Stimulated activated effector memory CD8-positive, alpha-beta T cell treated with anti-CD3 and anti-CD28 coated beads, Interleukin-12 subunit alpha, Interleukin-12 subunit beta, amount 100 ng/mL, for 72 hours (primary cell): Measurements from ENCODE around the gene PRPS1L1.

Source experiments
- ATAC-seq: fragments of 150-1000 bp; cut with Tn5 transposase; 2 replicates; pipeline ENCODE4 v1.10.0; 2021
- DNase-seq, 2 donors: peaks; one replicate each; pipeline ENCODE4 v3.0.0; 2021 to 2022; ENCODE audit warnings: low spot score in 2 of 2
- H3K27ac Mint-ChIP-seq: one replicate; pipeline ENCODE4 v1.8.0; 2022; ENCODE audit warnings: mild to moderate bottlenecking, mixed read lengths
- H3K36me3 Mint-ChIP-seq: one replicate; pipeline ENCODE4 v1.8.0; 2022; ENCODE audit warnings: mild to moderate bottlenecking, mixed read lengths
- H3K4me1 Mint-ChIP-seq: one replicate; pipeline ENCODE4 v1.8.0; 2022; ENCODE audit warnings: mixed read lengths
- H3K4me3 Mint-ChIP-seq: one replicate; pipeline ENCODE4 v1.8.0; 2022; ENCODE audit warnings: mild to moderate bottlenecking, mixed read lengths
- H3K9me3 Mint-ChIP-seq: one replicate; pipeline ENCODE4 v1.8.0; 2022; ENCODE audit warnings: mixed read lengths

PRPS1L1 gene

DNA sequence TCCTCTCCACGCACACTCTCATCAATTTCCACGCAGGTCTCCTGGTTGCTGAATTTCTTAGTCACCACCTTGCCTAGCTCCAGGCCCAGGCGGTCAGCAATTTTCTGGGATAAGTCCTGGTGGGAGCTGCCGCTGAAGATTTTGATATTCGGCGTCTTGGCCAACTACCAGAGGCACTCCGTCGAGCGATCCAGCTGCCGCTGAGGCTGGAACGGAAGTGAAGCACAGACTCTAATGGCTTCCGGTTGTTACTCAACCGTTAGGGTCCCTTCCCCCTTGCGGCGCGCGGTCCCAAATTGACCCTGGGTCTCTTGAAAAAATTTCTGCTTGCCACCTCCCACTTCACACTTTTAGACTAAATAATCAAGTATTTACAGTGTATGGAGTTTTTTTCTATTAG, at the start of gene PRPS1L1:
TSS of gene PRPS1L1 (minus strand) at position 219 of the 400 bp plus-strand sequence.
- ATAC-seq (no peak), DNase-seq (no peak)
- Mint-ChIP-seq H3K4me1 (no peaks in the 10 kb centered on the region), H3K27ac (no peak within 1 kb of the TSS), H3K9me3 (no peaks in the 10 kb centered on the region), H3K4me3 (no peak within 1 kb of the TSS), H3K36me3 (no peaks in the 10 kb centered on the region)

DNA sequence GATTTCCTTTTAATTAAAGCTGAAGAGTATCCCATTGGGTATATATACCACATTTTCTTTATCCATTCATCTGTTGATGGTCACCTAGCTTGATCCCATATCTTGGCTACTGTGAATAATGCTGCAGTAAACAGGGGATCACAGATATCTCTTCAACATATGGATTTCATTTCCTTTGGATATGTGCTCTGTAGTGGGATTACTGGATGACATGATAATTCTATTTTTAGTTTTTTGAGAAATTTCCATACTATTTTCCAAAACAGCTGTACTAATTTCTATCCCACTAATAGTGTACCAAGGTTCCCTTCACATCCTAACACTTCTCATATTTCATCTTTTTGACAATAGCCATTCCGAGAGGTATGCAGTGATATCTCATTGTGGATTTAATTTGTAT, 48.8 kb upstream of the PRPS1L1 start:
- no peaks in the 10 kb centered on the region for H3K36me3 Mint-ChIP-seq
- ATAC-seq (no peak), DNase-seq (no peak)
- peaks cover 11% of the 10 kb centered on the region for H3K9me3 Mint-ChIP-seq
- no peaks in the 10 kb centered on the region for H3K4me1 Mint-ChIP-seq
- no peak overlapping the region for H3K4me3 Mint-ChIP-seq
- no peak overlapping the region for H3K27ac Mint-ChIP-seq

DNA sequence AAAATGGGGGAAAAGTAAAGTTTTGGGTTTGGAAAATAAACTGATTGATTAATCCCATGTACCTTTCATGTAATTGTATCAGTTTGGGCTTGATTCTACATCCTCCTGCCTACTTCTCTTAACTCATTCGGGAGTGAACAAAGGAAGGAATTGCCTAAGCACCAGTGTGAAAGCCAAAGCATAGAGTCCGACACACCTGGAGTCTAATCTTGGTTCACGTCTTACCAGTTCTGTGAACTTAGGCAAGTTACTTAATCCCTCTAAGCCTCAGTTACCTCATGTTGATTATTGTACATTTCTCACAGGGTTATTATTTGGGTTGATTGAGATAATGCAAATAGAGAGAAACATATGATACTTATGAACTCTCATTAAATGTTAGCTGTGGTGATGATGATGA, 41.1 kb upstream of the PRPS1L1 start:
- ATAC-seq (no peak), DNase-seq (no peak)
- Mint-ChIP-seq H3K27ac (no peak overlapping the region), H3K4me1 (no peaks in the 10 kb centered on the region), H3K36me3 (no peaks in the 10 kb centered on the region), H3K4me3 (no peak overlapping the region), H3K9me3 (no peaks in the 10 kb centered on the region)

DNA sequence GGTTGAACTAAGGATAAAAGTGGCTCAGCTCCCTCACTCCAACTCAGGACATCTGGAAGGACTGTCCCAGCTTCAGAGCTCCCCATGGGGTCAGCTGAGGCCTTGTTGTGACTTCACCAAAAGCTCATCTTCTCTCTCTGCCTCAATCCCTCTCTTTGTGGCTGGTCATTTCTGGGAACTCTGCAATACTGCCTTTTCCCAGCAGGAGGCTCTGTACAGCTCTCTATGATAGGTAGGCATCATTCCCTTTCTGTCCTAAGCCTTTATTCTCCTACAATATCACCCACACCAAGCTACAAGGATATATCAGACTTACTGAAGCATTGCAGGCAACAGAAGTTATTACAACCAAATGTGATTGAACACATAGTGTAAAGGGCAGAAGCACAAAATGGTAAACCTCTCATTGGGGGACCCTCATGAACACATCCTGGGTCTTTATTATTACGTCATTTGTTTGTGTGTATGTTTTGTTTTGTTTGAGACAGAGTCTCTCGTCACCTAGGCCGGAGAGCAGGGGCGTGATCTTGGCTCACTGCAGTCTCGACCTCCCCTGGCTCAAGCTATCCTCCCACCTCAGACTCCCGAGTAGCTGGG, 36.7 kb upstream of the PRPS1L1 start:
- ATAC-seq (no peak), DNase-seq (peak in 1 of 2 donors; percentile 15)
- H3K9me3 Mint-ChIP-seq = no peaks in the 10 kb centered on the region
- no peaks in the 10 kb centered on the region for H3K36me3 Mint-ChIP-seq
- H3K4me1 Mint-ChIP-seq = no peaks in the 10 kb centered on the region
- H3K4me3 Mint-ChIP-seq = no peak overlapping the region
- H3K27ac Mint-ChIP-seq = no peak overlapping the region

DNA sequence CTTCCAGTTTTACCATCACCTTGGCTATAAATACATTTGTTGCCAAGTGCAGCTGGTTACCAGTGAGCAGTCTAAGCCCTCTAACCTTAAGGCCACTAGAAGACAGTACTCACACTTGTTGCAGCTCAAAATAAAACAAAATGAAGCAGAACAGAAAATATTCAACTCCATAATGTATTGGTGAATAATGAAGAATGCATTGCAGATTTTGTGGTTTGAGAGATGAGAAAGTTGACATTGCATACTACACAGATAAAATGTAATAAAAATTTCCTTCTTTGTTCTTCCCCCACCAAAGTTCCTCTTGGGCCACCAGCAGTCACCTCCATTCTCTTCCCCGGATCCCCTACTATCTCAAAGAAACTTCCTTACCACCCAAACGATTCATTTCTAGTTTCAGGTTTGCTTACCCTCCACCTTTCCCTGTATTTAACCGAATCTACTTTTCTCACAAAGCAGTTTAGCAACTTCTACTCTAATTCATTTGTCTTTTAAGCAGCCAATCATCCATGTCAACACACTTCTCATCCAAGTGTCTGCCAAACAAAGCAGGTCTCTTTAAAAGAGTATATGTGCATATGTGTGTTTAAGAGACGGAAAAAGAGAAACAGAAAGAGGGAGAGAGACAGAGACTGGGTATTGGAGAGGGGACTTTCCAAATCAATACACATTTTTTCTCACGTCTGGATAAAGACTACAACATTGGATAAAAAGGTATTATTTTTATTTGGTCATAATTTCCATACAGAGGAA, 35.7 kb upstream of the PRPS1L1 start:
- H3K4me1 Mint-ChIP-seq = no peaks in the 10 kb centered on the region
- no peak for ATAC-seq
- H3K4me3 Mint-ChIP-seq = no peak overlapping the region
- H3K9me3 Mint-ChIP-seq = no peaks in the 10 kb centered on the region
- no peak overlapping the region for H3K27ac Mint-ChIP-seq
- no peak for DNase-seq
- no peaks in the 10 kb centered on the region for H3K36me3 Mint-ChIP-seq

DNA sequence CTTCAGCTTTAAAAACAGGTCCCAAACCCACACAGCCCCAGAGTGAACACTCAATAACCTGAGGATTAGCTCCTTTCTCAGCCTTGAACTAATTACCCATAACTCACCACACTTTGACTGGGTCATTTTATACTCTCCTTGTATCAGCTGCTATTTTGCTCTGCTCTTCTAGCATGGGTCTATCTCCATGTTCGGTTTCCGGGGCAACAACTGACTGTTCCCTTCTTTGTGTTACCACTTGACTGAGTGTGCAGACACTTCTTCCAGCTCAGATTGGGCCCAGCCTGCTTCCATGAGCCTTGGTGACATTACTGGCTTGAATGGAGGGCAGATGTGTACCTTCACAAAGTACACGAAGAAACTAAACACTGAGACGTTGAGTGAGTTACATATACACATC, 31.5 kb upstream of the PRPS1L1 start:
- ATAC-seq = peak; percentile 37
- no peak for DNase-seq
- Mint-ChIP-seq H3K36me3 (no peaks in the 10 kb centered on the region), H3K4me1 (no peaks in the 10 kb centered on the region), H3K4me3 (no peak overlapping the region), H3K9me3 (no peaks in the 10 kb centered on the region), H3K27ac (no peak overlapping the region)

DNA sequence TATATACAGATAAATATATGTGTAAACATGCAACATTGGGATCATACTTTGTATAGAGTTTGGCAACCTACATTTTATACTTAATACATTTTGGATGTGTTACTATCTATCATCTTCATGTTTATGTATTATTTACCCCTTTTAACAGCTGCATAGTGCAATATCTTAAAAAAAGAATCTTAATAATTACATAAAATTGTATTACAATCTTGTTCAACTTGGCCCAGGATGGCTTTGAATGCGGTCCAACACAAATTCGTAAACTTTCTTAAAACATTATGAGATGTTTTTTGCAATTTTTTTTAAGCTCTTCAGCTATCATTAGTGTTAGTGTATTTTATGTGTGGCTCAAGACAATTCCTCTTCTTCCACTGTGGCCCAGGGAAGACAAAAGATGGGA, 26.3 kb upstream of the PRPS1L1 start:
- Mint-ChIP-seq H3K36me3 (no peaks in the 10 kb centered on the region), H3K4me1 (no peaks in the 10 kb centered on the region), H3K9me3 (no peaks in the 10 kb centered on the region), H3K4me3 (no peak overlapping the region), H3K27ac (no peak overlapping the region)
- no peak for DNase-seq
- ATAC-seq = no peak

DNA sequence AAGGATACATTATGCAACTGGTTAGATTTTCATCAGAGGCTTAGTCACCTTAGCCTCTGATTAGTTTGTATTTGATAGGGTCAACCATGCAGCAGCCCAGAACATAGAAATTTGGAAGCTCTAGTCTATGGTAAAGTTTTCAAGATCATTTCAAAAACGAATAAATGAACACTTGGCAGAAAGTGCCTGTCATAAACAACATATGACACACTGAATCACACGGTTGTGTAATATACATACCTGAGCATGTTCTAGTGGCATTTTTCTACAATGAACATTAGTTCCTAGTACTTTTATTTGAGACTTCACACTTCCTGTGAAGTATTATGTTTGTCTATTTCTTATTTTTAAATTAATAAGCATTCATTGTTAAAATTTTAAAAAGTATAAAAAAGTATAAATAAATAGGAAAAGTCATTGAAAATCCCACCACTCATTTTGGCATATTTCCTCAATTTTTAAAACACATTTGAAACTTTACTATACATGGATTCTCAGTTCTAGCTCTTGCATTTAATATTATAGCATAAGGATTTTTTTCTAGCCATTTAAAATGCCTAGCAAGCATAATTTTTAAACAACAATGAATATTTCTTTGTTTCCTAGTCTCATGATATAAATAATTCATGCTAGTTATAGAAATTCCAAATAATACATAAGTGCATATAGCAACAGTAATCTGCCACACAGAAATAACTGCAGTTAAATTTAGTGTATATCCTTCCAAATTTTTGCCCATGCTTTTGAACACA, 25.7 kb upstream of the PRPS1L1 start:
- no peak overlapping the region for H3K4me3 Mint-ChIP-seq
- ATAC-seq = no peak
- no peak overlapping the region for H3K27ac Mint-ChIP-seq

DNA sequence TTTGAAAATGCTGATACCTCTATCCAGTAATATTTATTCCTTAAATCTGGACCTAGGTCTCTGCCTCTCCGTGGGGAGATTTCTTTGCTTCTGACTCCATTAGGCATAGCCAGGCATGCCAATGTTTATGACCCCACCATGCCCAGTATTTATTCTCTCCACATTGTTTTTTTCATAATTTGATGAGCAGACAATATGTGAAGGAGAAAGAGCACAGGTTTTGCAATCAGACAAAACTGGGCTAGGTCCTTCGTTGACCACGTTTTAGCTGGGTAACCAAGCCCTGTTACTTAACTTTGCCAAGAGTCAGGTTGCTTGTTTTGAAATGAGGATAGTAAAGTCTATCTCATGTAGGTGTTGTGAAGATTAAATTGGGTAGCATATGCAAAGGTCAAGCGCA, 21.6 kb upstream of the PRPS1L1 start:
- Mint-ChIP-seq H3K4me1 (no peaks in the 10 kb centered on the region), H3K9me3 (no peaks in the 10 kb centered on the region), H3K36me3 (no peaks in the 10 kb centered on the region), H3K4me3 (no peak overlapping the region), H3K27ac (no peak overlapping the region)
- ATAC-seq (no peak), DNase-seq (no peak)

More for the DNA sequence above, 25.7 kb upstream of the PRPS1L1 start:
- no peak for DNase-seq
- Mint-ChIP-seq H3K36me3 (no peaks in the 10 kb centered on the region), H3K4me1 (no peaks in the 10 kb centered on the region), H3K9me3 (no peaks in the 10 kb centered on the region)

DNA sequence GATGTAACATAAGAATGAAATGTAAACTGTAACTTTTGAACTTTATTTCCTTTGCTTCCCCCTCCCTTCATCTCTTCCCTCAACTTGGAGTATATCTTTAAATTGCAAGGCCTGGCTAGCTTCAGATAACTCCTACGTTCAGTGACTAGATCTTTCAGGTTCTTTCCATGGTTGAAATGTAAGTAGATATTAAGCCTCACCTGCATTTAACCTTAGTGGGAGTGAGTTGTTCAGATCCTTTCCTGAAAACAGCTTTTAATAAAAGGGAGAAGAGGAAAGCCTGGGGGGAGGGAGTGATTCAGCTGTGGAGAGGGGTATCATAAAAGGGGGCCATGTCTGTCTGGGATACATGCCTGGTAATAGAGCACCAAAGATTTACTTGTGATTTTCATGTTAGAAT, 19.0 kb upstream of the PRPS1L1 start:
- ATAC-seq (no peak), DNase-seq (no peak)
- Mint-ChIP-seq H3K36me3 (no peaks in the 10 kb centered on the region), H3K27ac (no peak overlapping the region), H3K9me3 (no peaks in the 10 kb centered on the region), H3K4me1 (no peaks in the 10 kb centered on the region), H3K4me3 (no peak overlapping the region)

DNA sequence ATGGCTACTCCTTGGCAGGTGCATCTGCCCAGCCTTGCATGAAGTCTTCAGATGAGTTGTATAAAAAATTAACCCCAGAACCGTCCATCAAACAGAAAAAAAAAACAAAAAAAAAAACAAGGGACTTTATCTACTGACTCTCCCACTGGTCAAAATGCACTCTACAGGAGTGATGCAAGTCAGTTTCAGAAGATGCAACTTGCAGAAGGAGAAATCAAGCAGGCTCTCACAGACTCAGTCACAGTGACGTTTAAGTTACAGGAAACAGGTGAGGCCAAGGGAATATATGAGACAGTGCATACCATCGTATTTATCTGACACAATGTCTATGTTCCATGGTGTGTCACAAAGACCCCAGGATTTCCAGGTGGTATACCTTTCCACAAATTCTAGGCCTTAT, 17.5 kb upstream of the PRPS1L1 start:
- Mint-ChIP-seq H3K4me1 (no peaks in the 10 kb centered on the region), H3K4me3 (no peak overlapping the region), H3K27ac (no peak overlapping the region), H3K36me3 (no peaks in the 10 kb centered on the region), H3K9me3 (no peaks in the 10 kb centered on the region)
- ATAC-seq = no peak
- DNase-seq = no peak

DNA sequence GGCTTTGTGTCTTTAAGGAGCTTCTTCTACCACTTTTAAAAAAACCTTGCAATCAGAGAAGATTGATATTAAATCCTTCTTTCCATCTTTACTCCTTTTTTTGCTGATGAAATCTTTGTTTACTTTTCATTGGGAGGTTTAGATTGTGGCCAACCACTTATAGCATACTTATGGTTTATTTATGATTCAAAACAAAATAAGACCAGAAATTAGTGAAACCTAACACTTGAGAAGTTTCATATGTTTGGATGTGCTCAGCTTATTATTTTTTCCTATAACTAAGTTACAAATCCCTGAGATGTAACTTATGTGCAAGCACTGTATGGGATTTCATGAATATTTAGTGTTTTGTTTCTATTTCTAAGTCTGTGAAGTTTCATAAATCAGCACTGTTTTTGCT, 13.5 kb upstream of the PRPS1L1 start:
- no peaks in the 10 kb centered on the region for H3K4me1 Mint-ChIP-seq
- H3K36me3 Mint-ChIP-seq = no peaks in the 10 kb centered on the region
- H3K27ac Mint-ChIP-seq = no peak overlapping the region
- ATAC-seq = no peak
- no peak overlapping the region for H3K4me3 Mint-ChIP-seq
- DNase-seq = no peak
- no peaks in the 10 kb centered on the region for H3K9me3 Mint-ChIP-seq

DNA sequence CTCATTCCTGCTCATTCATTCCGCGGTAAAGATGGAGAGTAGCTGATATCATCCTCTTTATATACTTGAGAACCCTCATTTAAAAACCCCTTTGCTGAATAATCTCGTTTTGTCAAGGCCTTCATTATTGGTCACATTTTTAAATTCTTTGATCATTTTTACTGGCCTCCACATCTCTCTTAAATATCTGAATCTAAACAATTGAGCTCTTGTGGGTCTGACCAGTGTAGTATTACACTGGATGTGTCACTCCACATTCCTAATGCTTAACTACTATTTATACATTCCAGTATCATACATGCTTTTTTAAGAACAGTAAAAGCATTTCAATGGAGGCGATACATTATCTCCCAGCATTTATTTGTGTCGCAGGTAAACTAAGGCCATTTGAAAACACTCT, 12.6 kb upstream of the PRPS1L1 start:
- DNase-seq (no peak), ATAC-seq (no peak)
- Mint-ChIP-seq H3K4me1 (no peaks in the 10 kb centered on the region), H3K4me3 (no peak overlapping the region), H3K27ac (no peak overlapping the region), H3K9me3 (no peaks in the 10 kb centered on the region), H3K36me3 (no peaks in the 10 kb centered on the region)

DNA sequence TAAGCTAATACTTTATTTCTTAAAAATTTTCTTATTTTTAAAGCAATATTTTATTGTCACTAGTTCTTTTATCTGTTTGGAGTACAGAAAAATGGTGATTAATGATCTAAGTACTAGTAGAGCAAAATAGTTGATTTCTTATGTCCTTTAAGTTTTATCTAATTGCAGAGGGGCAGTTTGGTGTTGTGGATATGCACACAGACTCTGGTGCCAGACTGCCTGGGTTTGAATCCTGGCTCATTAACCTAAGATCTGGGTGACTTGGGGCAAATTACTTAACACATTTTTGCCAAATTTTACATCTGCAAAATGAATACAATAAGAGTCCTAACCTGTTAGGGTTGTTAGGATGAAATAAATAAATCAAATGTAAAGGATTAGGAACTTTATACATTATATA, 10.7 kb upstream of the PRPS1L1 start:
- Mint-ChIP-seq H3K4me1 (no peaks in the 10 kb centered on the region), H3K36me3 (no peaks in the 10 kb centered on the region)
- no peak for ATAC-seq

DNA sequence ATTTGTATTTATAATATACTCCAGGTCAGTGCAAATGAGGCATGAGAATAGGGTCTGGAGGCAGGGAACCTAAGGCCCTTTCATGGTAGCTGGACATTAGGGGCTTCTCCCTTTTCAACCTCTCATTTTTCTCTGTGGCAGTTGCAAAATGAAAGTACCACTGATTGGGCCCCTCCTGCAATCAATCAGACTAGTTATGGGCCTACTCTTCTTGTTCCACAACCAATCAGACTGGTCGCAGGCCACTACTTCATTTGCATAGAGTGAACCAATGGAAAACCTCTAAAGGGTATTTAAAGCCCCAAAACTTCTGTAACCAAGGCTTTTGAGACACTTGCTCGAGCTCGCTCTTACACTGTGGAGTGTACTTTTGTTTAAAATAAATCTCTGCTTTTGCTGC, 10.0 kb upstream of the PRPS1L1 start:
- Mint-ChIP-seq H3K4me3 (no peak overlapping the region), H3K27ac (no peak overlapping the region), H3K36me3 (no peaks in the 10 kb centered on the region), H3K4me1 (no peaks in the 10 kb centered on the region), H3K9me3 (no peaks in the 10 kb centered on the region)
- DNase-seq (no peak), ATAC-seq (no peak)

More for the DNA sequence above, 10.7 kb upstream of the PRPS1L1 start:
- no peak for DNase-seq
- Mint-ChIP-seq H3K4me3 (no peak overlapping the region), H3K9me3 (no peaks in the 10 kb centered on the region), H3K27ac (no peak overlapping the region)

DNA sequence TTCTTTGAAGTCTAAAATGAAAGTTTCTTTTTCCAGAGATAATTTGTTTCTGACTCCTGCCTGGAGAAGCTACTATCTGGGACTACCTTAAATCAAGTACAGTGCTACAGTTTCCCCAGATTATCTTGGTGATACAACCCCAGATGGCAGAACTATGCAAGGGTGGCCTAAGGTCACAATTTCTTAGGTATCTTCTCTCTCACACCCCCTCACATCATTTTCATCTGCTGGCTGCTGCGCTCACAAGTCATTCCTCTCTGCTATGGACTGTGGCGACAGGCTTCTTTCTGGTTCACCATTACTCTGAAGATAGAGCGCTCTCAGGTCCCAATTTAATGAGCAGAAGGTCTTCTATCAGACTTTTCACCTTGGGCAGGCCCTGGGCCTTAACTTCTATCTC, 9.1 kb upstream of the PRPS1L1 start:
- no peak overlapping the region for H3K27ac Mint-ChIP-seq
- no peak overlapping the region for H3K4me3 Mint-ChIP-seq
- ATAC-seq = no peak
- H3K9me3 Mint-ChIP-seq = no peaks in the 10 kb centered on the region
- no peaks in the 10 kb centered on the region for H3K36me3 Mint-ChIP-seq
- no peaks in the 10 kb centered on the region for H3K4me1 Mint-ChIP-seq
- no peak for DNase-seq
